CMK (cell line): ENCODE results near the gene TMEM31.
"Not testable (repeated sequence)": the region's sequence is repeated elsewhere in the genome, so short reads cannot be mapped to it uniquely, and the experiment has no call there.

ENCODE experiments used
- DNase-seq: peaks from one replicate; pipeline ENCODE4 v3.0.0-alpha.2; 2010; ENCODE audit warnings: low read depth

The TMEM31 gene

GRCh38 chrX:103726477-103726876, 15.8 kb downstream of the TMEM31 start:
- DNase-seq: no peak

- no peak for DNase-seq
Observed at GRCh38 chrX:103727115-103727514, 16.4 kb downstream of the TMEM31 start.

GRCh38 chrX:103729015-103729414, 18.3 kb downstream of the TMEM31 start:
- DNase-seq: no peak

GRCh38 chrX:103730147-103730795, 19.6 kb downstream of the TMEM31 start:
- no peak for DNase-seq

- no peak for DNase-seq
Observed at GRCh38 chrX:103730796-103731493, 20.2 kb downstream of the TMEM31 start.

GRCh38 chrX:103733017-103733416, 22.3 kb downstream of the TMEM31 start:
- DNase-seq: no peak

- no peak for DNase-seq
Observed at GRCh38 chrX:103734125-103734760, 23.5 kb downstream of the TMEM31 start.

GRCh38 chrX:103737696-103738095, 27.0 kb downstream of the TMEM31 start:
- no peak for DNase-seq

GRCh38 chrX:103739421-103739820, 28.7 kb downstream of the TMEM31 start:
- no peak for DNase-seq

- DNase-seq: no peak
Observed at GRCh38 chrX:103741879-103742278, 31.2 kb downstream of the TMEM31 start.

GRCh38 chrX:103742339-103742738, 31.6 kb downstream of the TMEM31 start:
- DNase-seq: no peak

- DNase-seq: no peak
Observed at GRCh38 chrX:103747163-103747562, 36.5 kb downstream of the TMEM31 start.

GRCh38 chrX:103754401-103754800, 43.7 kb downstream of the TMEM31 start:
- DNase-seq: no peak

GRCh38 chrX:103756736-103757135, 46.0 kb downstream of the TMEM31 start:
- DNase-seq: no peak

- no peak for DNase-seq
Observed at GRCh38 chrX:103758555-103758954, 47.8 kb downstream of the TMEM31 start.

- DNase-seq: not testable (repeated sequence)
Observed at GRCh38 chrX:103763541-103763940, 52.8 kb downstream of the TMEM31 start.
